Measurements from ENCODE around the gene DBP.

DNA sequence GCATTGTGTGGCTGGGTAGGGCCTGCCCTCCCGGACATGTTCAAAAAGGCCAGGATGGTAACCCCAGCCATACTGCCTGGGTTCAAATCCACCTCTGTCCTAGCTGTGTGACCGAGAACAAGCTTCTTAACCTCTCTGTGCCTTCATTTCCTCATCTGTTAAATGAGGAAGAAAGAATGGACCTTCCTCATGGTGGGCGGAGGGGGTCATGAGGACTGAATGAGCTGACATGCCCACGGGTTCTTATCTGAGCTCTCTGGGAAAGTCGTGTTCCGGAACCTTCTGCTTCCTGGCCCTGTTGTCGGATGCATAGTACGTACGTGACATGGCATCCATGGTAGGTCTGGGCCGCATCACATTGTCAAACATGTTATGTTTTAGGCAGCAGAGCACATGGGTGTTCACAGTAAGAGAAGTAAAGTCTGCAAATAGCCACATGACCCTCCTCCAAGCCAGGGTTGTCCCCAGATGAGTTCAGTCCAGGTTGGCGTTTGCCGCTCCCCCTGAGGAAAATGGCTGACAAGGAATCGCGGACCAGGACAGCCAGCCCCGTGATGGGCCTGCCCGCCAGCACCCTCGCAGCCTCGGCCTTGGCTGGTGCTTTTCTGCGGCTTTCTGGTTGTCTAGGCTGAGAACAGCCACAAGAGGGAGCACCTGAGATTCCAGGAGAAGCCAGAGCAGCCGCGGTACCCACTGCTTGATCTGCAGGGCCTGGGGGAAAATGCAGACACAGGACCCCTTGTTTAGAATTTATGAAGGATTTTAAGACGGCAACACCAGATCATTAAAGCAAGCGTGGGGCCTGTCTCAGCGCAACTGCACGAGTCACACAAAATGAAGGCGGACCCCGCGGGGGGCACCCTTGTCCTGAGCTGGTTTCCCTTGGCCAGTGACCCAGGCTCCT is 38.0 kb upstream of the DBP start:
- TF ChIP-seq, protein P1, sequence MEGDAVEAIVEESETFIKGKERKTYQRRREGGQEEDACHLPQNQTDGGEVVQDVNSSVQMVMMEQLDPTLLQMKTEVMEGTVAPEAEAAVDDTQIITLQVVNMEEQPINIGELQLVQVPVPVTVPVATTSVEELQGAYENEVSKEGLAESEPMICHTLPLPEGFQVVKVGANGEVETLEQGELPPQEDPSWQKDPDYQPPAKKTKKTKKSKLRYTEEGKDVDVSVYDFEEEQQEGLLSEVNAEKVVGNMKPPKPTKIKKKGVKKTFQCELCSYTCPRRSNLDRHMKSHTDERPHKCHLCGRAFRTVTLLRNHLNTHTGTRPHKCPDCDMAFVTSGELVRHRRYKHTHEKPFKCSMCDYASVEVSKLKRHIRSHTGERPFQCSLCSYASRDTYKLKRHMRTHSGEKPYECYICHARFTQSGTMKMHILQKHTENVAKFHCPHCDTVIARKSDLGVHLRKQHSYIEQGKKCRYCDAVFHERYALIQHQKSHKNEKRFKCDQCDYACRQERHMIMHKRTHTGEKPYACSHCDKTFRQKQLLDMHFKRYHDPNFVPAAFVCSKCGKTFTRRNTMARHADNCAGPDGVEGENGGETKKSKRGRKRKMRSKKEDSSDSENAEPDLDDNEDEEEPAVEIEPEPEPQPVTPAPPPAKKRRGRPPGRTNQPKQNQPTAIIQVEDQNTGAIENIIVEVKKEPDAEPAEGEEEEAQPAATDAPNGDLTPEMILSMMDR (IDR thresholded peaks at IDR 0.05) = peak; percentile 74 to 90 (median 84)
- no peak for TF ChIP-seq POLR2A (IDR thresholded peaks at IDR 0.05)

Data from prostate gland (tissue), 2 donors.